Activated CD4-positive, alpha-beta T cell treated with anti-CD3 and anti-CD28 coated beads, Interleukin-2, amount 10 ng/mL, durations not matched to agents 7 days and 5 days (primary cell): ENCODE measurements around the gene RIF1. TPM values are rescaled to one million over a fixed set of nuclear protein-coding genes. Genes with fewer than 3 reads are reported as not detected.

Source experiments
- microRNA-seq: library from miRNA; unstranded; fragments of <30 nt; microRNA quantifications from one replicate; pipeline ENCODE4 v1.2.0, GENCODE V29; 2021; ENCODE audit warnings: borderline microRNAs expressed, borderline replicate concordance
- total RNA-seq, 2 experiments: library from RNA; stranded (reverse); gene quantifications; one replicate each; pipeline ENCODE4 v1.2.3, GENCODE V29; 2021

Gene RIF1
- total RNA-seq, 2 experiments from 2014 or later, result 57.1 to 57.3 TPM

Small RNAs within 50 kb of the gene (microRNA-seq; reads per million reads assigned to microRNA genes)
- gene MIR4773-1 (not detected), gene MIR4773-2 (not detected)

Other genes starting within 250 kb of the RIF1 start
- gene RBM43, start 148.0 kb upstream of the RIF1 start, total RNA-seq, result 1 to 10 TPM; 6.9 to 8.2 TPM
- gene NMI, start 120.2 kb upstream of the RIF1 start, total RNA-seq, result 10 to 100 TPM; 71.6 to 80.7 TPM
- not detected for gene TNFAIP6, start 52.3 kb upstream of the RIF1 start, total RNA-seq